ENCODE measurements around the gene MAGEB1. TPM values are rescaled to one million over a fixed set of nuclear protein-coding genes. Genes with fewer than 3 reads are reported as not detected.

MAGEB1 gene
- total and polyA plus RNA-seq, 2 experiments from 2014 or later = 0.15 TPM; not detected in 1

- Mint-ChIP-seq H3K4me3 (no peak within 1 kb of the TSS), H3K27me3 (ENCODE audit: insufficient read depth, low read depth, poor library complexity) (peaks cover 1% of the 10 kb centered on the region), H3K27ac (no peak within 1 kb of the TSS)
Observed at GRCh38 chrX:30215357-30215843, 31.5 kb upstream of the MAGEB1 start, which contains the start of gene MAGEB2. Gene MAGEB2, plus strand, starts transcription at chrX:30215563. Its CDS starts 3,018 bp downstream, at chrX:30218581.

More at GRCh38 chrX:30215357-30215843, 31.5 kb upstream of the MAGEB1 start, which contains the start of gene MAGEB2:
- Histone ChIP-seq H3K27me3 (ENCODE audit: insufficient read depth) (no peaks in the 10 kb centered on the region), H4K20me1 (replicated peaks; ENCODE audit: insufficient read depth) (no peaks in the 10 kb centered on the region), H3K79me2 (replicated peaks; ENCODE audit: insufficient read depth) (no peaks in the 10 kb centered on the region), H3K4me3 (no peak within 1 kb of the TSS), H3K9me2 (ENCODE audit: insufficient read depth) (no peaks in the 10 kb centered on the region), H3K4me1 (ENCODE audit: insufficient read depth) (no peaks in the 10 kb centered on the region), H2AFZ (no peak within 1 kb of the TSS), H3K4me2 (no peak within 1 kb of the TSS), H3K36me3 (ENCODE audit: insufficient read depth) (no peaks in the 10 kb centered on the region), H3F3A (replicated peaks; ENCODE audit: low read depth) (no peaks in the 10 kb centered on the region), H3K27ac (ENCODE audit: low read depth) (no peak within 1 kb of the TSS)
- DNase-seq (ENCODE audit: low spot score) (peak; percentile 36), ATAC-seq (no peak)
- peaks cover 5% of the 10 kb centered on the region; the same call in 2 of the 3 replicates for H3K36me3 Mint-ChIP-seq (ENCODE audit: low read depth)
- peaks cover 5% of the 10 kb centered on the region; the same call in 2 of the 3 replicates for H3K4me1 Mint-ChIP-seq
- no peak for TF ChIP-seq POLR2AphosphoS5 (IDR thresholded peaks at IDR 0.05; ENCODE audit: low read depth)
- peak; percentile 33 to 53 for TF ChIP-seq CTCF (conservative IDR thresholded peaks at IDR 0.05; ENCODE audit: low read depth in 2 of 2)
- no peak for TF ChIP-seq REST (IDR thresholded peaks at IDR 0.05; ENCODE audit: unreplicated experiment)
- peaks cover 3% of the 10 kb centered on the region; the same call in 1 of the 3 replicates for H3K9me3 Mint-ChIP-seq

Data from GM23338 (cell line).